PC-3 (cell line): ENCODE data around the gene EIF2AK2.

Experiments used
- CTCF ChIP-seq: fragments of 300-600 bp; sonication (generic); conservative IDR thresholded peaks from 2 replicates; pipeline ENCODE4 v1.5.1; 2017; ENCODE audit warnings: antibody characterized with exemption, low read depth, mild to moderate bottlenecking, low read length
- EZH2 ChIP-seq: fragments of 300-600 bp; sonication (generic); IDR thresholded peaks from one replicate; pipeline ENCODE4 v1.6.1; 2017; ENCODE audit warnings: antibody characterized with exemption, mild to moderate bottlenecking, low read length; ENCODE audit not compliant: unreplicated experiment
- EZH2phosphoT487 ChIP-seq: fragments of 300-600 bp; sonication (generic); IDR thresholded peaks from 2 replicates; pipeline ENCODE4 v1.6.1; 2018; ENCODE audit warnings: mild to moderate bottlenecking, antibody characterized with exemption, low read length, borderline replicate concordance

GRCh38 chr2:37192551-37192950 lies 35.8 kb upstream of the EIF2AK2 start:
- TF ChIP-seq CTCF (no peak), EZH2 (no peak), EZH2phosphoT487 (no peak)
